ENCODE measurements around the gene S1PR3.

- TF ChIP-seq CTCF (IDR thresholded peaks at IDR 0.05) (no peak), NR3C1 (IDR thresholded peaks at IDR 0.05) (no peak), ELK1 (IDR thresholded peaks at IDR 0.05; ENCODE audit: low read depth, low read length) (no peak)
These were observed 1.1 kb upstream of the S1PR3 start for GRCh38 chr9:88990041-88990728.

Measured in A549 (cell line).